Loucy (cell line): ENCODE data around the gene CALCB.

Experiments used
- H2AFZ ChIP-seq: fragments of 200-600 bp; sonication (generic); 2 replicates; pipeline ENCODE4 v1.6.0; 2016; ENCODE audit warnings: antibody characterized with exemption, mild to moderate bottlenecking, low read length, moderate library complexity
- H3F3A ChIP-seq: fragments of 200-600 bp; 2 replicates; pipeline ENCODE4 v1.6.0; 2016; ENCODE audit warnings: antibody characterized with exemption, low read depth, mild to moderate bottlenecking
- H3K27me3 ChIP-seq: fragments of 200-600 bp; sonication (generic); 2 replicates; pipeline ENCODE4 v1.6.1; 2014; ENCODE audit warnings: low read length, mild to moderate bottlenecking; ENCODE audit not compliant: insufficient read depth, poor library complexity, severe bottlenecking
- H3K36me3 ChIP-seq: fragments of 200-600 bp; sonication (generic); 2 replicates; pipeline ENCODE4 v1.6.1; 2016; ENCODE audit warnings: low read length; ENCODE audit not compliant: insufficient read depth
- H3K4me1 ChIP-seq: fragments of 200-600 bp; sonication (generic); 2 replicates; pipeline ENCODE4 v1.5.1; 2014; ENCODE audit warnings: low read length, mild to moderate bottlenecking; ENCODE audit not compliant: insufficient read depth, poor library complexity, severe bottlenecking
- H3K4me2 ChIP-seq: fragments of 200-600 bp; sonication (generic); 2 replicates; pipeline ENCODE4 v1.6.0; 2014; ENCODE audit warnings: antibody characterized with exemption, low read length, low read depth, mild to moderate bottlenecking; ENCODE audit not compliant: poor library complexity, severe bottlenecking
- H3K4me3 ChIP-seq: fragments of 200-600 bp; sonication (generic); 2 replicates; pipeline ENCODE4 v1.5.1; 2014; ENCODE audit warnings: low read length, mild to moderate bottlenecking, mixed read lengths; ENCODE audit not compliant: poor library complexity, severe bottlenecking
- H3K79me2 ChIP-seq: fragments of 200-600 bp; sonication (generic); 2 replicates; pipeline ENCODE4 v1.6.1; 2014; ENCODE audit warnings: low read length; ENCODE audit not compliant: insufficient read depth
- H3K9ac ChIP-seq: fragments of 200-600 bp; sonication (generic); 2 replicates; pipeline ENCODE4 v1.6.0; 2014; ENCODE audit warnings: mild to moderate bottlenecking, low read depth, low read length, moderate library complexity; ENCODE audit not compliant: poor library complexity, severe bottlenecking
- H3K9me2 ChIP-seq: fragments of 200-600 bp; sonication (generic); replicated peaks from 2 replicates; pipeline ENCODE4 v1.6.1; 2016; ENCODE audit warnings: low read depth, low read length, mixed read lengths
- H3K9me3 ChIP-seq: fragments of 200-600 bp; sonication (generic); 2 replicates; pipeline ENCODE4 v1.6.1; 2014; ENCODE audit warnings: mild to moderate bottlenecking, antibody characterized with exemption, low read length, low read depth; ENCODE audit not compliant: insufficient read depth
- H4K20me1 ChIP-seq: fragments of 200-600 bp; sonication (generic); 2 replicates; pipeline ENCODE4 v1.6.0; 2014; ENCODE audit warnings: antibody characterized with exemption, low read length, mild to moderate bottlenecking; ENCODE audit not compliant: insufficient read depth, poor library complexity, severe bottlenecking
- EZH2phosphoT487 ChIP-seq: fragments of 200-600 bp; IDR thresholded peaks from 2 replicates; pipeline ENCODE4 v1.6.1; 2018; ENCODE audit warnings: antibody characterized with exemption, mild to moderate bottlenecking, moderate library complexity, borderline replicate concordance
- TF ChIP-seq, protein P1 (sequence below): fragments of 200-600 bp; sonication (generic); conservative IDR thresholded peaks from 2 replicates; pipeline ENCODE4 v1.5.1; 2014; ENCODE audit warnings: mild to moderate bottlenecking, antibody characterized with exemption, low read length

Gene CALCB

DNA sequence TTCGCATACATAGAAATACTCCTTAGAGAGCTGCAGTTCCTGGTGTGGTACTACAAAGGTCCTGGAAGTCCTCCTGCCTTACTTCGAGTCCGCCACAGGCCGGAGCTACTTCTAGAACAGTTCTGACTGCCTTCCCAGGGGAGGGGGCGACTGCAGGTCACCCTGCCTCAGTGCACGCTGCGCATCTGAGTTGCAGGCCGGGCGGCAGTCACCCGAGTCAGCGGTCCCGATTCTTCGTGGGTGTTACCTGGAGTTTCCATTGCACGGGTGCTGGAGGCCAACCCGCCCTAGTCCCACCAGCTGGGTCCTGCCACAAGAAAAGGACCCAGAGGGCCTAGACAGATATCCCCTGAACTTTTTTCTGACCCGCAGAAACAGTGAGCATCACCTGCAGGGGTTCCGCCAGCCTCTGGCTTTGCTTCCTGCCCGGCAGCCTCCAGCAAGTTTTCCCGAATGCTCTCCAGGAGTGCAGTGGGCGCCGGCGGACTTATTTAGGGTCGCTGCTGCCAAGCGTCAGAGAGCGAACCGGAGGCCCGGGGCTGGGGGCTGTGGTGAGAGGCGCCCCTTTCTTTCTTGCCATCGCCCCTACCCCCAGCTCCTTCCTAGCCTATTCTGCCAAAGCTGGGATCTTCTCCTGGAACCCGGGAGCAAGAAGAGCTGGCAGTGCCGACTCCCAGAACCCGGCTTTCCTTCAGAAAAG is 1.7 kb upstream of the CALCB start:
- H3K4me2 ChIP-seq, result no peak overlapping the region
- no peaks in the 10 kb centered on the region; the same call in 1 of the 2 replicates for H3K9me3 ChIP-seq
- no peak overlapping the region for H3K9ac ChIP-seq
- H4K20me1 ChIP-seq, result no peaks in the 10 kb centered on the region
- no peak overlapping the region for H3K4me3 ChIP-seq
- no peaks in the 10 kb centered on the region for H3F3A ChIP-seq
- H3K4me1 ChIP-seq, result no peaks in the 10 kb centered on the region
- no peaks in the 10 kb centered on the region for H3K36me3 ChIP-seq
- H3K27me3 ChIP-seq, result no peaks in the 10 kb centered on the region
- no peaks in the 10 kb centered on the region for H3K9me2 ChIP-seq
- TF ChIP-seq, protein P1, sequence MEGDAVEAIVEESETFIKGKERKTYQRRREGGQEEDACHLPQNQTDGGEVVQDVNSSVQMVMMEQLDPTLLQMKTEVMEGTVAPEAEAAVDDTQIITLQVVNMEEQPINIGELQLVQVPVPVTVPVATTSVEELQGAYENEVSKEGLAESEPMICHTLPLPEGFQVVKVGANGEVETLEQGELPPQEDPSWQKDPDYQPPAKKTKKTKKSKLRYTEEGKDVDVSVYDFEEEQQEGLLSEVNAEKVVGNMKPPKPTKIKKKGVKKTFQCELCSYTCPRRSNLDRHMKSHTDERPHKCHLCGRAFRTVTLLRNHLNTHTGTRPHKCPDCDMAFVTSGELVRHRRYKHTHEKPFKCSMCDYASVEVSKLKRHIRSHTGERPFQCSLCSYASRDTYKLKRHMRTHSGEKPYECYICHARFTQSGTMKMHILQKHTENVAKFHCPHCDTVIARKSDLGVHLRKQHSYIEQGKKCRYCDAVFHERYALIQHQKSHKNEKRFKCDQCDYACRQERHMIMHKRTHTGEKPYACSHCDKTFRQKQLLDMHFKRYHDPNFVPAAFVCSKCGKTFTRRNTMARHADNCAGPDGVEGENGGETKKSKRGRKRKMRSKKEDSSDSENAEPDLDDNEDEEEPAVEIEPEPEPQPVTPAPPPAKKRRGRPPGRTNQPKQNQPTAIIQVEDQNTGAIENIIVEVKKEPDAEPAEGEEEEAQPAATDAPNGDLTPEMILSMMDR, result no peak
- TF ChIP-seq EZH2phosphoT487, result no peak
- H3K79me2 ChIP-seq, result no peaks in the 10 kb centered on the region
- no peak overlapping the region for H2AFZ ChIP-seq

DNA sequence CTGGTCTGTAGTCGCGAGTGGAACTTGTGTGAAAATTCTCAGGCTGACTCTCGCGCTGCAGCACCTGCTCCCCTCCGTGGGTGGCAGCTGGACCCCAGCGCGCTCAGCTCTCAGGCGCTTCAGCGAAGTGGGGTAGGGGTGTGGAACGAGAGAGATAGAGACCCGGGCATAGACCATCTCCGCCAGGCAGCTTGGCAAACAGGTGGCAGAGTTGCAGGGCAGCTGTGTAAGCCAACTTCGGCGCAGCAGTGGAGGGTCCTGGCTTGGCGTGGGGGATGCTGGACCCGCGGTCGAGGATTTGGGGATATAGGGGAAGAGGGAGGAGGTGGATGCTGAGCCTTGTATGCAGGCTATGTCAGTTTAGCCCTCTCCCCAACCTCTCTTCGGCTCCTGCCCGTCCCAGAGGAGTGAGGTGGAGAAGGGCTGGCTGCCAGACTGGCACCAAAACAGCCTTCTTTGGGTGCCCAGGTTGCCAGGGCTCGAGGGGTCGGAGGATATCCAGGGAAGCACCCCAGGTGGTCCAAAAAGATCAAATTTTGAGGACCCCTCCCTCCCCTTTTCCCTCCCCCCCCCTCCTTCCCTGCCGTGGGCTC is 746 bp upstream of the CALCB start:
- no peak overlapping the region for H3K9ac ChIP-seq
- TF ChIP-seq EZH2phosphoT487, result no peak
- TF ChIP-seq, protein P1, result no peak
- no peaks in the 10 kb centered on the region for H3K36me3 ChIP-seq
- H3K27me3 ChIP-seq, result no peaks in the 10 kb centered on the region
- H4K20me1 ChIP-seq, result no peaks in the 10 kb centered on the region
- H3F3A ChIP-seq, result no peaks in the 10 kb centered on the region
- no peak overlapping the region for H3K4me2 ChIP-seq
- no peaks in the 10 kb centered on the region for H3K9me2 ChIP-seq
- no peak overlapping the region for H2AFZ ChIP-seq
- H3K4me3 ChIP-seq, result no peak overlapping the region
- no peaks in the 10 kb centered on the region; the same call in 1 of the 2 replicates for H3K9me3 ChIP-seq
- H3K79me2 ChIP-seq, result no peaks in the 10 kb centered on the region
- no peaks in the 10 kb centered on the region for H3K4me1 ChIP-seq

DNA sequence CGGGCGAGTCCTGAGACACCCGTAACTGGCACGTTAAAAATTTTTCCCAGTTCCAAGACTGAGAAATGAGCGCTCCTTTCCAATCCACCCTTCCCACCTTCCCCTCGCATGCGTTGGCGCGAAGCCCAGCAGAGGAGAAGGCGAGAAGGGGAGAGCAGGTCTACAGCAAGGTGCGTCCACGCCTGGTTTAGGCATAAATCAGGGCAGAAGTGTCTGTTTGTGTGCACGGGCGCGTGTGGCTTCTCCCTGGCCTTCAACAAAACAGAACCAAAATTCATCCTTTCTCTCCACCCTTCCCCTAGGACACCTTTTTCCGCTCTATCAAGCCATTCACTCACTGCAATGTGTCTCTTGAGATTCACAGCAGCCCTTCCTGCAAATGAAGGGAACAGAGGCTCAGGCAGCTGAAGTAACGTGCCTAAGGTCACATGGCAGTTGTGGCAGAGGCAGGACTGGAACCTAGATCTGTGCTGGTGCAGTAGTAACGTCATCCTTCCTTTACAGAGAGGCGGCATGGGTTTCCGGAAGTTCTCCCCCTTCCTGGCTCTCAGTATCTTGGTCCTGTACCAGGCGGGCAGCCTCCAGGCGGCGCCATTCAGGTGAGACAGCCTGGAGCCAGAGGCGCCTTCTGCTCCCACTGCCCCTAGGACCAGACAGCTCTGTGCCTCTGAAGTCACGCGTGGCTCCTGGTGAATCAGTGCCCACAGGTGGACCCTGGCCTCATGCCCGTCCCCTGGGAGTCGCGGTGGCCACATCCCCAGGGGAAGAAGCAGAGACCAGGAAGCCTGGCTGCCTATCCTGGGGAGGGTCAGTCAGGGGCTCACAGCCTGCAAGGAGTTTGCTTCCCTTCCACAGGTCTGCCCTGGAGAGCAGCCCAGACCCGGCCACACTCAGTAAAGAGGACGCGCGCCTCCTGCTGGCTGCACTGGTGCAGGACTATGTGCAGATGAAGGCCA is 1.1 kb downstream of the CALCB start:
- Histone ChIP-seq H3F3A (no peaks in the 10 kb centered on the region), H3K27me3 (no peaks in the 10 kb centered on the region), H3K9me2 (no peaks in the 10 kb centered on the region), H2AFZ (no peak overlapping the region), H3K9me3 (no peaks in the 10 kb centered on the region), H3K4me3 (no peak overlapping the region), H3K4me1 (no peaks in the 10 kb centered on the region), H4K20me1 (no peaks in the 10 kb centered on the region), H3K79me2 (no peaks in the 10 kb centered on the region), H3K36me3 (no peaks in the 10 kb centered on the region), H3K9ac (no peak overlapping the region), H3K4me2 (no peak overlapping the region)
- no peak for TF ChIP-seq EZH2phosphoT487
- TF ChIP-seq, protein P1, result peak; percentile 82
